ENCODE measurements around the gene TMEM234. TPM values are rescaled to one million over a fixed set of nuclear protein-coding genes. Genes with fewer than 3 reads are reported as not detected.

TMEM234 gene
- total RNA-seq, 1 donor from 2014 or later = 22.3 TPM

DNA sequence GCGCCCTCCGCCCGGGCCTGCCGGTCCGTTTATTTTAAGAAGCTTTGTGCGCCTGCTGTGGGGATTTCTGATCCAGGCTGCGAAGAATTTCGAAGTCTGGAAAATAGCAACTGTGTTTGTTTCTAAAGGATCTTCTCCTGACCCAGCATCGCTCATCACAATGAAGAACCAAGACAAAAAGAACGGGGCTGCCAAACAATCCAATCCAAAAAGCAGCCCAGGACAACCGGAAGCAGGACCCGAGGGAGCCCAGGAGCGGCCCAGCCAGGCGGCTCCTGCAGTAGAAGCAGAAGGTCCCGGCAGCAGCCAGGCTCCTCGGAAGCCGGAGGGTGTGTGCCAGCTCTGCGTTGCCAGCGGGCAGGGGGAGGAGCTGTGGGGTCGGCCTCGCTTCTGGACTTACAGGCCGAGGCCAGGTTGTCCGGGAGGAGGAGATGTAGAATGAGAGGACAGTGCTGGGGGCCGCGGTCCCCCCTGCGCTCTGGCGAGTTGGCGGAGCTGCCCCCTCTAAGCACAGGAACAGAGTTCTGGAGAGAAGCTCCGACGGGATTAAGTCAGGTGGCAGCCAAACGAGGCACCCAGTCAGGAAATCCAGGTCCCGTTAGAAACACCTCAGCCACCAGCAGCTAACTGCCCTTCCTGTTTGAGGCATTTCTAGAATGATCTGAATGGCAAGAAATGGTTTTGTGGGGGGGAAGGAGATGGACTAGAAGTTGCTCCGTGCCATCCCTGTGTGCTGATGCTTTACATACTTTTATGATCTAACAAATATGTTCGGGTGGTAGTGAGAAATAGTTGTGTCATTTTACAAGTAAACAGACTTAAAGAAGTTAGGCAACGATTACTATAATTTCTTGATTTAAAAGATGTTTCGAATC lies 41.7 kb downstream of the TMEM234 start:
- Histone ChIP-seq H3K36me3 (peaks cover 40% of the 10 kb centered on the region), H3K4me1 (peaks cover 45% of the 10 kb centered on the region), H3K9me3 (no peaks in the 10 kb centered on the region), H3K4me3 (peak overlapping the region; percentile 80), H3K27me3 (no peaks in the 10 kb centered on the region), H3K27ac (peak overlapping the region; percentile 94)
- DNase-seq = peak; percentile 84
- intact Hi-C loops (cut with DNase I) = no loop called here
- TF ChIP-seq, protein P1, sequence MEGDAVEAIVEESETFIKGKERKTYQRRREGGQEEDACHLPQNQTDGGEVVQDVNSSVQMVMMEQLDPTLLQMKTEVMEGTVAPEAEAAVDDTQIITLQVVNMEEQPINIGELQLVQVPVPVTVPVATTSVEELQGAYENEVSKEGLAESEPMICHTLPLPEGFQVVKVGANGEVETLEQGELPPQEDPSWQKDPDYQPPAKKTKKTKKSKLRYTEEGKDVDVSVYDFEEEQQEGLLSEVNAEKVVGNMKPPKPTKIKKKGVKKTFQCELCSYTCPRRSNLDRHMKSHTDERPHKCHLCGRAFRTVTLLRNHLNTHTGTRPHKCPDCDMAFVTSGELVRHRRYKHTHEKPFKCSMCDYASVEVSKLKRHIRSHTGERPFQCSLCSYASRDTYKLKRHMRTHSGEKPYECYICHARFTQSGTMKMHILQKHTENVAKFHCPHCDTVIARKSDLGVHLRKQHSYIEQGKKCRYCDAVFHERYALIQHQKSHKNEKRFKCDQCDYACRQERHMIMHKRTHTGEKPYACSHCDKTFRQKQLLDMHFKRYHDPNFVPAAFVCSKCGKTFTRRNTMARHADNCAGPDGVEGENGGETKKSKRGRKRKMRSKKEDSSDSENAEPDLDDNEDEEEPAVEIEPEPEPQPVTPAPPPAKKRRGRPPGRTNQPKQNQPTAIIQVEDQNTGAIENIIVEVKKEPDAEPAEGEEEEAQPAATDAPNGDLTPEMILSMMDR (IDR thresholded peaks at IDR 0.05) = no peak
- peak; percentile 45 for ATAC-seq

- TF ChIP-seq, protein P1 (IDR thresholded peaks at IDR 0.05) = no peak
- ATAC-seq (peak; percentile 95), DNase-seq (peak; percentile 98)
- Histone ChIP-seq H3K27me3 (no peaks in the 10 kb centered on the region), H3K4me1 (peaks cover 42% of the 10 kb centered on the region), H3K9me3 (no peaks in the 10 kb centered on the region), H3K4me3 (peak within 1 kb of the TSS; percentile 80), H3K36me3 (peaks cover 34% of the 10 kb centered on the region), H3K27ac (peak within 1 kb of the TSS; percentile 94)
- intact Hi-C loops (cut with DNase I) = no loop called here
Measured at GRCh38 chr1:32179443-32180185, 42.5 kb downstream of the TMEM234 start, which contains the start of gene TXLNA. TXLNA (plus strand) TSS chr1:32179675; CDS start chr1:32180346, 671 bp downstream.

DNA sequence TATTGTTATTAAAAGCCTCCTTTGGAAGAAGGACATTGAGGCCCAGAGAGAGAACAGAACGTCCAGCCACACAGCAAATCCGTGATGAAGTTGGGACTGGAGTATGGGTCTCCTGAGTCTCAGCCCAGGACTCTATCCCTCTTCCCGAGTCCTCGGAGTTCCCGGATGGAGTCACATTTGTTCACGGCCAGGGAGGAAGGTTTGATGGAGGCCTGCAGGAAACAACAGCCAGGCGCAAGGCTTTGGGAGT lies 43.0 kb downstream of the TMEM234 start:
- no peak for ATAC-seq
- H3K9me3 ChIP-seq = no peaks in the 10 kb centered on the region
- no peaks in the 10 kb centered on the region for H3K27me3 ChIP-seq
- DNase-seq = no peak
- intact Hi-C loops (cut with DNase I) = no loop called here
- peak overlapping the region; percentile 94 for H3K27ac ChIP-seq
- peaks cover 29% of the 10 kb centered on the region for H3K36me3 ChIP-seq
- H3K4me1 ChIP-seq = peaks cover 37% of the 10 kb centered on the region
- TF ChIP-seq, protein P1 (IDR thresholded peaks at IDR 0.05) = no peak
- H3K4me3 ChIP-seq = peak overlapping the region; percentile 80

DNA sequence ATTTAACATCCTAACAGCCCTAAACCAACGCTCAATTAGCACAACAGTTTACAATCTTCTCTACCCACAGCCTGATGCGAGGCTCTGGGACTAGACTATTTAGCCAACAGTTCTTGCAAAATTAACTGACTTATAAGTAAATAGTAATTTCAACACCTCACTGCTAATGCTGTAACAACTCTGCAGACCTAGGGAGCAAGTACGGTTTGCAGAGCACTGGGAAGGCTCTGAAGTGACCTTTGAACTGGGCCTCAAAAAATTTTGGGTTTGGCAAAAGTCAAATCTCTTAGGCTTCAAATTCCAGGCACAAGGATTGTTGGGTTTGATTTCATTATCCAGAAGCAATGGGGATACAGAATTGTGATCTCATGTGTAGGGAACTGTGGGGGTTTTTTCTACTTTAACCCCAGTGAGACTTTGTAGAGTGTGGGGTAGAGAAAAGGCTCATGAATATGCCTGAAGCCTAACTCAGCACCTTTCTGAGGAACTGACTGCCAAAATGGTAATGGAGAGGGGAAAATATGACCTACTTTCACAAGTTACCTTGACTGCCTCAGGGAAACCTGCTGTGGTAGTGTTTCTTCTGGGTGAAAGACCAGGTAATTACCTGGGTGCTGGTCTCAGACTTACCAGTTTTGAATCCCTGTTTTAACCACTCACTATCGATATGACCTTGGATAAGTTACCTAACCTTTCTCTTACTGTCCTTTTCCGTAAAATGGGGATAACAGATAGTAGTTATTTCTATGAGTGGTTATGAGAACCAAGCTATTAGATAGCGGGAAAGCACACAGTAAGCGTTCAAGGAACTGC lies 43.6 kb downstream of the TMEM234 start:
- peak overlapping the region; percentile 94 for H3K27ac ChIP-seq

More for the DNA sequence above, 43.6 kb downstream of the TMEM234 start:
- TF ChIP-seq, protein P1 (IDR thresholded peaks at IDR 0.05) = no peak
- peaks cover 32% of the 10 kb centered on the region for H3K4me1 ChIP-seq
- peak overlapping the region; percentile 80 for H3K4me3 ChIP-seq
- DNase-seq (no peak), ATAC-seq (no peak)
- no peaks in the 10 kb centered on the region for H3K27me3 ChIP-seq
- intact Hi-C loops (cut with DNase I) = no loop called here
- H3K9me3 ChIP-seq = no peaks in the 10 kb centered on the region
- H3K36me3 ChIP-seq = peaks cover 24% of the 10 kb centered on the region

Data from upper lobe of right lung (tissue), 1 donor.